Fibroblast of peridontal ligament (primary cell): Measurements from ENCODE around the gene LHX4.

Experiments used
- DNase-seq: peaks from one replicate; pipeline ENCODE4 v3.0.0-alpha.2; 2010; ENCODE audit errors: extremely low read depth

Gene LHX4

GRCh38 chr1:180257486-180257885, 27.4 kb downstream of the LHX4 start:
- no peak for DNase-seq

DNA sequence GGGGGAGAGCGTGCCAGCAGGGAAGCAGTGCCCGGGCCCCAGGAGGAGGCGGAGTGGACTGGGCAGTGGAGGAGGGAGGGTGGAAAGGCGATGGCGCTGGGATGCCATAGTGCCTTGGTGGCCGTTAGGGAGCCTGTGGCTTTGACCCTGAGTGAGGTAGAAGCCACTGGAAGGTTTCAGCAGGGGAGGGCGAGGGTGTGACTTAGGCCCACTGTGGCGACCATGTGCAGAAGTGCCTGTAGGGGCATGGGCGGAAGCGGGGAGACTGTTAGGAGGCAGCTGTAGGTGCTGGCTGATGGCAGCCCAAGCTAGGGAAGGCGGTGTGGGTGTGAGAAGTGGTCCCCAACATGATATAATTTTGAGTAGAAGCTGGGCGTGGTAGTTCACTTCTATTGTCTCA, 28.2 kb downstream of the LHX4 start:
- DNase-seq: no peak

GRCh38 chr1:180258935-180259334, 28.9 kb downstream of the LHX4 start:
- DNase-seq: no peak

- DNase-seq: no peak
Observed at GRCh38 chr1:180259431-180260338, 29.6 kb downstream of the LHX4 start.

DNA sequence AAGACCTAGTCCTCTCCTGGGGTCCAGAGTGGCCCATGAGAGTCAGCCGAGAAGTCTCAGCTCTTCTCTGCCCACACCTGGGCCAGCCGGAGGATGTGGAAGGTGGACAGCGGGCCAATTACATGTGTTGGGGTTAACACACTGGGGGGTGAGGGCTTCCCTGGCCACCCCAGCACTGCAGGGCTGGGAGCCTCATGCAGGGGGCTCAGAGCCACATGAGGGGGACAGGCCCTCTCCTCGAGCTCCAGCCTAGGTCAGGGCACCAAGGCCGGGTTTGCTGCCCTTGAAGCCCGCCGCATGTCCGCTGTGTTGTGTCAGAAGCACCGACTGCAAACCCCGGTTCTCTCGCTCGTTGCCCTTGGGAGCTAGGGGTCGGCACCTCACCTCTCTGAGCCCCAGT, 30.5 kb downstream of the LHX4 start:
- DNase-seq: no peak

GRCh38 chr1:180261030-180261429, 31.0 kb downstream of the LHX4 start:
- no peak for DNase-seq

DNA sequence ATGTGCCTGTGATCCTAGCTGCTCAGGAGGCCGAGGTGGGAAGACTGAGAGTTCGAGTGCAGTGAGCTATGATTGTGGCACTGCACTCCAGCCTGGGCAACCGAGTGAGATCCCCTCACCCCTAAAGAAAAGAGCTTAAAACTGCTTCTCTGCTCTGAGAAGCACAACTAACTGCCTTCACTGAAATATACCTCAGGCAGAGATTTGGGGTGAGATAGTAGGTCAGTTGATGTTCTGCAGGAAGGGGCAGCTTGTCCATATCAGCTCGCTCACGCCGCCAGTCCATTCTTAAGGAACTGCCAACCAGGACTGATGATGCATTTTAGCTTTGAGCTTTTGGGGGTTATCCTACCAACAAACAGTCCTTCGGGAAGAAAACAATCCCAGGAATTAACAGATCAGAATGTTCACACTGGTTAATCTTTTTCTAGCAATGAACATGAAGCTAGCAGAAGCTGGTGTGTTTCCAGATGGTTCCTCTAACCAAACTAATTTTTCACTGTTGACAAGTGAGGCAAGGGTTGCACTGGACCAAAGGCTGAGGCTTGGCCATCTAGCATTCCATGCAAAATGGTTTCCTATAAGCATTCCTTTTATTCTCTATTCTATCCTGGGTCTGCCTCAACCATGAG, 31.6 kb downstream of the LHX4 start:
- DNase-seq: no peak

GRCh38 chr1:180262628-180263488, 32.8 kb downstream of the LHX4 start:
- DNase-seq: no peak

DNA sequence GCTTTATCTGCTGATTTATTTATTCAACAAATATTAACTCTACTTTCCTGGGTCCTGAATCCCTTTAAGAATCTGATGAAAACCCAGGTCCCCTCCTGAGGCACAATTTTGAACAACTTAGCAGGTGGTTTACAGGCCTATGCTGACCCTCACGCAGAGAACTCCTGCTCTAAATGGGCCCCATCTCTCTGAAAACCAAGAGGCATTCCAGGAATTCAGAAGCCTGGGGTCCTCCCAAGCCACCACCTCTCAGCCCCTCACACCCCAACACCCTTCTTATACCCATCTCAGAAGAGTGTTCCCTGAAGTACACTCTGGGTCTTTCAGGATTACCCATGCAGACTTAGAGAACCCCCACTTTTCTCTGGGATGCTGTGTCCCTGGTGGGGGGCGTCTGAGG, 34.5 kb downstream of the LHX4 start:
- DNase-seq: no peak

DNA sequence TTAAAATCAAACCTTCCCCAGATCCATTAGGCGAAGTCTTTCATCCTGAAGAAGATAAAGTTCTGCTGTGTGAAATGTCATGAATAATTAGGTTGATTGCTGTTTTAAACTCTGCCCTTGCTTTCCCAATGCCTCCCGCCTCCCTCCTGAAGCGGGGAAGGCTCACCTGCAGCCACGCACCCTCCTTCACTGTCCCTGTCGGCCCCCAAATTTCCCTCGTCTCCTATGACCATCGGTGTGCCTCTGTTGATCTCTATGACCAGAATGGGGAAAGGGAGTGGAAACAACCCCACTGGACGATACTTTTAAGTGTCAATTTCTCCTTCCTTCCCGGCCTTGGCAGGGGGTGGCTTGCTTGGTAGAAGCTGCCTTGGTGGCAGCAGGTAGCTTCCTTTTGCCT, 35.1 kb downstream of the LHX4 start:
- no peak for DNase-seq

- DNase-seq: no peak
Observed at GRCh38 chr1:180265871-180266270, 35.8 kb downstream of the LHX4 start.

GRCh38 chr1:180266275-180267210, 36.5 kb downstream of the LHX4 start:
- DNase-seq: no peak

DNA sequence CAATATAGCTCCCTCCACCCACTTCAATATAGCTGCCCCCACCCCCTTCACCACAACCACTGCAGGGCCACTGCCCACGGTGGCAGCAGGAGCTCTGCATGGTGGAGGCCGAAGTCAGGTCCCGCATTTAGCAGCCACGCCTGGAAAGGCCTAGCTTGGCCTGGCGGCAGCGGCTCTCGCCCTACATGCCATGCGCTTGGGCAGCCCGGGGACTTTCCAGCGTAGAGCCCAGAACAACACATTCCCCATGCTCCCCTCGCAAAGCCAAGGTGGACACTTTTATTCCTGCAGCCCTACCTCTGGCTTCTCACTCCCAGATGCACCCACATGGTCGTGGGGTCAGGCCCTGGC, 37.1 kb downstream of the LHX4 start:
- no peak for DNase-seq

GRCh38 chr1:180267761-180268555, 37.9 kb downstream of the LHX4 start:
- no peak for DNase-seq

- DNase-seq: no peak
Observed at GRCh38 chr1:180268556-180269075, 38.6 kb downstream of the LHX4 start.

DNA sequence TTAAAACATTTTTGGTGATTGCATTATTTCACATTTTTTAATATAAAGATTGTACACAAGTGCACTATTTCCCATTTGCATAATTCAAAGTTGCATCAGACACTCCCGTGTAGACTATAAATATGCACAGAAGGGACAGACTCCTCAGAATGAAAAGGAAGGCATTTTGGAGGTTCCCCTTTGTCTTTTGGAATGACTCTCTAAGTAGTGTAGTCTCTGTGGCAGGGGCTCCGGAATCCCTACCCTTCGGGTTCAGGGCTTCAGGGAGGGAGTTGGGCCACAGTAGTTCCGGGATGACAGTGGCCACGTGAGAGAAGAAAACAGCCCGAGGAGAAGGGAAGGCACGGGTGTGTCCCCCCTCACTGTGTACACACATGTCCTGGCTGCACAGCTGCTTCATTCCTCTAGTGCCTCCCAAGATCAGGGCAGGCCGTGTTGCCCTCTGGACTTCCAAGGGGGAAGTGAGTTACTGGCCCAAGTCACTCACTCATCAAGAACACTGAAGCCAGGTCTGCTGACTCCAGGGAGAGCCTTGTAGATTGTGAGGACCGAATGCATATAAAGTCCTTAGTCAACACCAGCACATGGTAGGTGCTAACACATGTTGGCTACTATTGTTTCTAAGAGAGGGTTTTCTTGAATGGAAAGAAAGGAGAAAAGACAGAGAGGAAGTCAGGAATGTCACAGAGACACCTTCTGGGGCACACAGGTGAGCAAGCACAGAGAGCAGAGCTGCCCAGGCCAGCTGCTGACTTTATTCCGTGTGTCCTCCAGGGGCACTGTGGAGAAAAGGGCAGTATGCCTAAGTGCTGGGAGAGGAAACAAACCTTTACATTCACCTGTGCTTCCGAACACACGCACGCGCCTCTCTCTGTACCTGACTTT, 39.8 kb downstream of the LHX4 start:
- no peak for DNase-seq

GRCh38 chr1:180270530-180271271, 40.6 kb downstream of the LHX4 start:
- DNase-seq: no peak
